Embryonic facial prominence (tissue), 1 donor: ENCODE results near the gene CYP4F11.
"Not testable (repeated sequence)": the region's sequence is repeated elsewhere in the genome, so short reads cannot be mapped to it uniquely, and the experiment has no call there.

Source experiments
- DNase-seq: peaks from one replicate; pipeline ENCODE4 v3.0.0-alpha.2; 2016; ENCODE audit errors: extremely low spot score

The CYP4F11 gene, protein sequence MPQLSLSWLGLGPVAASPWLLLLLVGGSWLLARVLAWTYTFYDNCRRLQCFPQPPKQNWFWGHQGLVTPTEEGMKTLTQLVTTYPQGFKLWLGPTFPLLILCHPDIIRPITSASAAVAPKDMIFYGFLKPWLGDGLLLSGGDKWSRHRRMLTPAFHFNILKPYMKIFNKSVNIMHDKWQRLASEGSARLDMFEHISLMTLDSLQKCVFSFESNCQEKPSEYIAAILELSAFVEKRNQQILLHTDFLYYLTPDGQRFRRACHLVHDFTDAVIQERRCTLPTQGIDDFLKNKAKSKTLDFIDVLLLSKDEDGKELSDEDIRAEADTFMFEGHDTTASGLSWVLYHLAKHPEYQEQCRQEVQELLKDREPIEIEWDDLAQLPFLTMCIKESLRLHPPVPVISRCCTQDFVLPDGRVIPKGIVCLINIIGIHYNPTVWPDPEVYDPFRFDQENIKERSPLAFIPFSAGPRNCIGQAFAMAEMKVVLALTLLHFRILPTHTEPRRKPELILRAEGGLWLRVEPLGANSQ

DNA sequence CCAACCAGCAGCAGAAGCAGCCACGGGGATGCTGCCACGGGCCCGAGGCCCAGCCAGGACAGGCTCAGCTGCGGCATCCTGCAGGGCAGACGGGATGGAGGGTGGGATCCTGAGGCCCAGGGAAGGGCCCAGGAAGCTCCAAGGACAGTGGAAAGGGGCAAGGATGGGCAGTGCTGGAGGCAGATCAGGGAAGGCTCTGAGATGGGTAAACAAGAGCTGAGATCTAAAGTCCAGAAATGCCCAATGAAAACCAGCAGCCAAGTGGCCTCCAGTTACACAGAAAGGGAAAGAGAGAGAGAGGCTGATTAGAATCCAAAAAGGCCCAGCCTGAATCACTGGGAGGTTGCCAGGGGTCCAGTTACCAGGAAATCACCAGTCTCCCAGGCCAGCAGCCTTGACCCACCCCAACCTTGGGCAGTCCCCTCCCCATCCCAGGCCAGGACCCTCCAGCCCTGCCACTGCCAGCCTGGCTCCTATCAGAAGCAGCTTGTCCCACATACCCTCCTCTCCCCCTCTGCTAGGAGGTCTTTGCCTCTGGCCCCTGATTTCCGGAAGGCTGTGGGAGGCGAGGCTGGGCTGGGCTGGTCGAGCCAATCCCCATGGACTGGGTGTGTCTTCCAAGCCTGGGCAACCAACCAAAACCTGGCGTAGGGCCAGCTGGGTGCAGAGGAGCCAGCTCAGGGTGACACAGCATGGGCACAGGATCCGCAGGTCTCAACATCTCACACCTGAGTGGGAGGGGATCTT, at the start of gene CYP4F11:
Gene CYP4F11, minus strand, starts transcription at position 198 of the 747 bp plus-strand sequence. Its CDS starts 121 bp downstream, at position 77.
- no peak for DNase-seq

- DNase-seq = no peak
These were observed 45.0 kb upstream of the CYP4F11 start for GRCh38 chr19:15979293-15979692.

DNA sequence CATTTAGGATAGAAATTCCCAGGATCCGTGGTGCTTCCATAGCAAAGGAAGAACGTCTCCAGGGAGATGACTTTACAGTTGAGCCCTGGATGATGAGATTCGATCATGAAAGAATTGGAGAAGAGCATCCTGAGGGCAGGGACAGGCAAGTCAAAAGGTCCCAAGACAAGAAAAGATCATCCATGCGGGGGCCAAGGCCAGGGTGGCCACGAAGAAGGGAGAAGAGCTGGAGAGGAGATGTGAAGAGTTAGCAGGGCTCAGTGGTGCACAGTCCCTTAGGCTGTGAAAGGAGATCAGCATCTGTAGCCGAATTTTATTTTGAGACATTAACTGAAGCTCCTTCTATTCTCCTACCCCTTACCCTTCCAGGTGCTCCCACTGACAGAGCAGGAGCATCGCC, 43.4 kb upstream of the CYP4F11 start:
- no peak for DNase-seq

DNA sequence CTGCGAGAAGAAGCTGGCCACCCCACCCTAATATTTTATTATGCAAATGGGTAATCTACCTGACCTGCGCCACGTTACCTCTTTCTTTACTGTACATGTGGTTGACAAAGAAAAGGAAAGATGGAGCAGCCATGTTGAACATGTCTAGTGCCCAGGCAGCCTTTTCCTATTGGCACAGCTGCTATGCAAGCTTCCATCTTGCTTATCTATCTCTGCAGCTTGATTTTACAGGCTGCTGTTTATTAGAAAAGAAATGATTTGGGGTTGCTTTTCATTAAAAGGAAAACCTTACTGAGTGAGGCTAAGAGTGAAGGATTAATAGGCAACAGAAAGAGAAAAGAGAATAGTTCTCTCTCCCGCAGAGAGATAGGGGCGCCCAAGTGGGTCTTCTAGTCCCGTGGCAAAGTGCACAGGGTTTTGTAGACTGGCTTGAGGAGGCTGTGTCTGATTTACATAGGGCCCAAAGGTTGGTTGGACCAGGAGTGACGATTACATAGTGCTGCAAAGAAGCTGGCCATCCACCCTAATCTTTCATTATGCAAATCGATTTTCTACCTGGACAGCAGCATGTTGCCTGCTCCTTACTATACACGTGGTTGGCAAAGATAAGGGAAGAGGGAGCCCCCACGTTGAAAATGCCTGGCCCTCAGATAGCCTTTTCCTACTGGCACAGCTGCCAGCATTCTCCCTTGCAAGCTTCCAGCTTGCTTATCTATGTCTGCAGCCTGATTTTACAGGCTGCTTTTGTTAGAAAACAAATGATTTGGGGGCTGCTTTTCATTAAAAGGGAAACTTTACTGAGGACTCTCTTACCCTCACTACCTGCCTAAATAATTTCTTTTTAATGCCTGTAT, 42.7 kb upstream of the CYP4F11 start:
- DNase-seq = no peak

DNA sequence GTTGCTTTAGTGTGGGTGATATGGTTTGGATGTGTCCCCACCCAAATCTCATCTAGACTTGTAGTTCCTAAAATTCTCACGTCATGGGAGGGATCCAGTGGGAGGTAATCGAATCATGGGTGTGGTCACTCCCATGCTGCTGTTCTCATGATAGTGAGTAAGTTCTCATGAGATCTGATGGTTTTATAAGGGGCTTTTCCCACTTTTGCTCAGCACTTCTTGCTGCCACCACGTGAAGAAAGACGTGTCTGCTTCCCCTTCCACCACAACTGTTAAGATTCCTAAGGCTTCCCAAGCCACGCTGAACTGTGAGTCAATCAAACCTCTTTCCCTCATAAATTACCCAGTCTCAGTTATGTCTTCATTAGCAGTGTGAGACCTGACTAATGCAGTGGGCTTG, 40.5 kb upstream of the CYP4F11 start:
- DNase-seq = no peak

- not testable (repeated sequence) for DNase-seq
These were observed 37.7 kb upstream of the CYP4F11 start for GRCh38 chr19:15972043-15972442.

- DNase-seq = no peak
These were observed 37.0 kb upstream of the CYP4F11 start for GRCh38 chr19:15971224-15971780.

- no peak for DNase-seq
These were observed 29.9 kb upstream of the CYP4F11 start for GRCh38 chr19:15964231-15964630.

DNA sequence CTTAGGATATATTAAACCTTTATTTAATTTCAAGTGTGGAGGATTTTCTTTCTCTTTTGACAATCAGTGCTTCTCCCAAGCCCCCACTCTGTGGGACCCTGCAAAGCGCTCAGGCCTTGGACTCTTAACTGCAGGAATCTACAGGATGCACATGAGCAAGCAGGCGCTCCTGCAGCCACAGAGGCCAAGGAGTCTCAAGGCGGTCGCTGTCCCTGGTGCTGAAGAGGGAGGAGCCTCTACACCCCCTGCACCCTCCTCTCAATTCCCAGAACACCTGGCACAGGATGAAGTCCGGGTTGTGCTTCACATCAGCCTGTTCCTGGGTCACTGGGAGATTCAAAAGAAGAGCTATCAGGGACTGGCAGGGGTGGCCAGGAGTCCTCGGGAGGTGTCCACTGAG, 28.0 kb upstream of the CYP4F11 start:
- DNase-seq = no peak

DNA sequence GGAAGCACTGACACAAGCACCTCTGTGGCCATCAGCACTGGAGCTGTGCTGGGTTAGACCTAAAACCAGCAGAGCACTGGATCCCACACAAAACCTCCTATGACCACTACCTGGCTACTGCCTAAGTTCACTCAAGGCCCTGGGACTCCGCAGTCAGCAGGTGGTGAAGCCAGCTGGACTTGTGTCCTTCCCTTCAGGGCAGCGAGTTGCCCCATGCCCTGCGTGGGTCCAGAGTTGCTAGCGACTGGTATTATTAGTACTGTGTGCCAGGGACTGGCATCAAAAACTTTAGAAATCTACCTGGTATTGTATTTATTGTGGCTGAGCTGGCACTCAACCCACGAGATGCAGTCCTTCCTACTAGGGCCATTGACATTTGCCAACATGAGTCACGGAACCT, 20.5 kb upstream of the CYP4F11 start:
- DNase-seq = no peak

DNA sequence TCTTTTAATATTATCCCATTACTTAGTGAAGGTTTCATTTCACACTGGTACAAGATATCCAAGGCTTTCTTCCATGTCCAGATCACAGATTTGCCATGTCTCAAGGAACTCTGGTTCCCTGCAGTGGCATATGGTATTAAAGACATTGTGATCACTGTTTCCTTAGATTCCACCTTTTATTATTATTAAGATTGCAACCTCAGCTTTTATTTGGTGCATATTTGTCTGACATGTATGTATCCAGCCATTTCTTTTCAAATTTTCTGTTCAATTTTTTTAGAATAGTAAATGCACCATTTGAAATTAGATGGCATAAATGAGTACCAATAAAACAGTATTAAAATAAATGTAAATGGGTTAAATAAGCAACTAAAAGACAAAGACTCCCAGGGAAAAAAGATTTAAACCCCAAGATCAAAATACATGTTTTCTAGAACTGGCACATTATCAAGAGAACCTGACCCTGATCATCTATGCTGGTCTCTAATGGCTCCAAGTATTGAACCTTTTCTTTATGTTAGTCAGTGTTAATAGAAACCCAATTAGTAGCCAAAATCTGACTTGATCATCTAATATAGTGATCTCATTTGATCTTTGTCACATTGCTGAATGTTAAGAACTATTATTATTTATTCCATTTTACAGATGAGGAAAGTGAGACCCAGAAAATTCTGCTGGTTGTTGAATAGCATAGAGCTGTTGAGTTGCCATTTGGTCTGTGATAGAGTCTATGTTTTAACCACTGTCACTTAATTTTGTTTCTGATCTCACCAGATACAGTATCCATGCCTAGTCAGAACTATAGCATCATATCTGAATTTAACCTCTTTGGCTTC, 14.1 kb upstream of the CYP4F11 start, which contains the start of gene OR10H4:
Gene OR10H4, plus strand, starts transcription at position 786 of the 836 bp plus-strand sequence. Its CDS starts 0 bp downstream, at position 786.
- no peak for DNase-seq

DNA sequence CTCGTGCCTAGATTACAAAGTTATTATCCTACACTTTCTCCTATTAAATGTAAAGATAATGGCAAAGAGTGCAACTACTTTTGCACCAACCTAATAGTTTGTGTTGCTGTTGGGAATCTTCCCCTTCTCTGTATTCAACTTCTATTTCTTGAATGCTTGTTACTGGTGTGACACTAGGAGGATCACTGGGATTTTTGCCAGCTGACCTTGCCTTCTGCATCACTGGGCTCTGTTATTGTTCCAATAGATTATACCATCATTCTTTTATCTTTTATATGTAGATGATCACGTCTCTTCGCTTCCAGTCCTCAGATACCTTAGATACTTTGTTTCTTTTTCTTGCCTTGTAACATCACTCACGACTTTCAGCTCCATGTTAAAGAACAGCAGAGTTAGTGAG, 11.0 kb upstream of the CYP4F11 start:
- no peak for DNase-seq

- DNase-seq = no peak
These were observed 10.1 kb upstream of the CYP4F11 start for GRCh38 chr19:15944401-15944800.

DNA sequence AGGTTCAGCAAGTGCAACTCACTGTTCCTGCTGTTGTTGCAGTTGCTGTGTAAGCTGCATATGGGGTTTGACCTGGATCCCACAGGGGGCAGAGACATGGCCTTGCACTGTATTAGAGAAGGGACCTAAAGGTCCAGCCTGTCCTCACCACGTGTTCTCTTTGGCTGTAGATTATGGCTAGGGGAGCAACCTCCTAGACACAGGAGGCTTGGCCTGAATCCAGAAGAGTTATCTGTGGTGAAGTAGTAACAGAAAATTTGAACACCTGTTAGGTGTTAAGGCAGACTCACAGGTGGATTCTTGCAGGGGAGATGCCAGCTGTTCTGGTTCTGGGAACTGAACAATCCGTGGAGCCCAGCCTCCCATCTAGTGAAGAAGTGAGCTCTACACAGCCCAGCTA, 3.4 kb upstream of the CYP4F11 start:
- no peak for DNase-seq

DNA sequence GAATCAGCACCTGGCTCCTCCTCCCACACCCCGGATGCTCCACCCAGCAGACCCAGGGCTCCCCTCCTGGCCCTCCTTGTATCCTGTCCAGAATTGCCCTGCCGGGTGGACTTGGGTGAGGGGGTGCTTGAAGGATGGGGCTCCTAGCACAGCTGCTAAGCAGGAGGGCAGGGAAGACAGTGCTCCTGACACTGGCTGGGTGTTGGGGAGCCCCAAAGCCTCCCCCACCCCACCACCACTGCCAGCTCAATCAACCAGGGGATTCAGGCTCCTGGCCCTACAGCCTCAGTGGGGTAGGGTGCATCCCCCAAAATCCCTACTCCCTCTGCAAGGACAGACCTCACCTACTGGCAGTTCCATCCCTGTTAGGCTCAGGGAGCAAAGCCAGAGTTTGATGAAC, 2.6 kb upstream of the CYP4F11 start:
- no peak for DNase-seq

DNA sequence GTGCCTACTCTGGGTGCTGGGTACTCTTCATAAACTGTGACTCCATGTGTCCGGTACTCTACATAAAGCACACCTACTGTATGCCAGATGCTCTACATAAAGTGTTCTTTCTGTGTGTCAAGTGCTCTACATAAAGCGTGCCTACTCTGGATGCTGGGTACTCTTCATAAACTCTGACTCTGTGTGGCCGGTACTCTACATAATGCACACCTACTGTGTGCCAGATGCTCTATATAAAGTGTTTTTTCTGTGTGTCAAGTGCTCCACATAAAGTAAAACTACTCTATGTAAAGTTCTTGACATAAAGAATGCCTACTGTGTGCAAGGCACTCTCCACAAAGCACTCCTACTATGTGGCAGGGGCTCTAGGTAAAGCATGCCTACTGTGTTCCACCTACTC, 1.8 kb upstream of the CYP4F11 start:
- no peak for DNase-seq

DNA sequence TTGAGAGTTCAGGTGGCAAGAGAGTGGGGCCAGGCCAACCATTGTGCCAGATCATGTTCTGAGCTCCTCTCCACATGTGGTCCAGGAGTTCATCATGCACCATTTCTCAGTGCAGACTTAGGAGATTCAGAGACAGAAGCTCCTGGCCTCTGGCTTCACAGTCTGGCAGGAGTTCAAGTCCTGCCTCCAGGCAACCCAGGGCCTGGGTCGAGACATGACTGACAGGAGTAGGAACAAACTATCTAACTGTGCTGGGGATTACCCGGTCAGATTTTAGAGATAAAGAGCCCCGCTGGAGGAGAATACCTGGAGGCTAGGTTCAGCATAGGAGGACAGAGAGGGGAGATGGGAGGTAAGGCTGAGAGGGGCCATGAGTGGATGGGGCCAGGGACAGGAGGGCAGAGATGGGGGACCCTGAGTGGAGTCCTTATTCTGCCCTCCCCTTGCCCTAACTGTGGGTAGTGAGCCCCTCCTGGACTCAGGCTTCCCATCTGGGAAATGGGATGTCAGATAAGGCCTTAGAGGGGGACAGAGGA, 906 bp upstream of the CYP4F11 start:
- no peak for DNase-seq

DNA sequence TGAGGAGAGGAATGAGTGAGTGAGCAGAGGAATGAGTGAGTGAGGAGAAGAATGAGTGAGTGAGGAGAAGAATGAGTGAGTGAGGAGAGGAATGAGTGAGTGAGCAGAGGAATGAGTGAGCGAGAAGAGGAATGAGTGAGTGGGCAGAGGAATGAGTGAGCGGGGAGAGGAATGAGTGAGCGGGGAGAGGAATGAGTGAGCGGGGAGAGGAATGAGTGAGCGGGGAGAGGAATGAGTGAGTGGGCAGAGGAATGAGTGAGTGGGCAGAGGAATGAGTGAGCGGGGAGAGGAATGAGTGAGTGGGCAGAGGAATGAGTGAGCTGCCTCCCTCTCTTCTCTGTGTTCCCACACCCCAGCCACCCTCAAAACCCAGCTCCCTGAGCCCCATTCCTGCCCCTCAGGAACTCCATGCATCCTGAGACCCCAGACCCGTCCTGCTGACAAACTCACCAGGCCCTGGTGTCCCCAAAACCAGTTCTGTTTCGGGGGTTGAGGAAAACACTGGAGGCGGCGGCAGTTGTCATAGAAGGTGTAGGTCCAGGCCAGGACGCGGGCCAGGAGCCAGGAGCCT, 483 bp downstream of the CYP4F11 start:
- DNase-seq = not testable (repeated sequence)

- DNase-seq = no peak
These were observed 6.0 kb downstream of the CYP4F11 start for GRCh38 chr19:15928321-15928720.

DNA sequence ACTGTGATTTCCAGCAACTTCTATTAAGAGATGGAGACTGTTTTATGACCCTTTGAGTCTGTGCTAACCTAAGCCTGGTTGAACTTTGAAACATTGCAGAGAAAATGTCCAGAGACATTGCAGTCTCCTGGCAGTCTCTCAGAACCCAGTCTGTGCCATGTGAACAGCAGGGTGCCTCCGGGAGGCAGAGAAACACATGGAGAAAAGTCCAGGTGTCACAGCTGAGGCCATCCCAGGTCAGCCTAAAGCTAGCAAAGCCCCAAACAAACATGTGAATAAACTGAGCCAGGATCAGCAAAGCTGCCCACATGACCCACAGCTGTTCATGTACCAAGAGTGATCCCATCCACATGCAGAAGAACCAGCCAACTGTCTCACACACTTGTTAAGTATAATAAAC, 7.8 kb downstream of the CYP4F11 start:
- no peak for DNase-seq
